ENCODE data around the gene GADD45B.

The GADD45B gene

DNA sequence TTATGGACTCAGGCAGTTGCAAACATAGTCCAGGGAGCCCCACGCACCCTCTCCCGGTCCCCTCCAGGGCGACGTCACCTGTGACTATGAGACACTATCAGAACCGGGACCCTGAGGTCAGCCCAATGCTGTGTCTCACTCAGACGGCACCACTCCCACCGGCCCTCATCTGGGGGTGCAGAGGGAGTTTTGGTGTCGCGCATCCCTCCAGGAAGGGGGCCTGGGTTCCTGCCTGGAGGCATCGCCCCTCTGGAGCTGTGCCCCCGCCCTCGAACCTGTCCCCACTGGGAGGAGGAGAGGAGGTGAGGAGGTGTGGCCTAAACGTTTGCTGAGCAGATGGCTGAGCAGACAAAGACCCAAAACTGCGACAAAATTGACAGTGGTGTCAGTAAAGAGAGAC, 51.2 kb downstream of the GADD45B start:
- ChIA-PET POLR2A (interaction anchor here (0.5 kb wide), 1 partner anchor 51 kb away, joined by 3 read pairs; the partner anchor contains the start of gene GADD45B), CTCF (no interaction called here)
- TF ChIP-seq ZNF658 (tag by site-specific recombination; IDR thresholded peaks at IDR 0.05): no peak
- TF ChIP-seq ZNF112 (tag by site-specific recombination; IDR thresholded peaks at IDR 0.05): no peak
- TF ChIP-seq ZNF585B (tag by site-specific recombination; IDR thresholded peaks at IDR 0.05): no peak
- no peak for TF ChIP-seq ZNF335 (tag by site-specific recombination; conservative IDR thresholded peaks at IDR 0.05)
- TF ChIP-seq ZIC2 (tag by site-specific recombination; IDR thresholded peaks at IDR 0.05): no peak
- TF ChIP-seq SCRT1 (tag by site-specific recombination; IDR thresholded peaks at IDR 0.05; ENCODE audit: borderline replicate concordance): no peak
- Histone ChIP-seq H3K27ac (ENCODE audit: extremely low read depth, low read depth, low read length) (no peak overlapping the region), H3K9me3 (ENCODE audit: control insufficient read depth, insufficient read depth, low read depth, low read length) (no peaks in the 10 kb centered on the region), H3K36me3 (ENCODE audit: control insufficient read depth in 2 of 2, insufficient read depth in 1 of 2, low read length in 2 of 2) (no peaks in the 10 kb centered on the region), H3K4me1 (ENCODE audit: control insufficient read depth, insufficient read depth, low read length) (0 out of 2 replicates have a peak, but pooled peaks cover 4% of the 10 kb centered on the region), H3K4me3 (ENCODE audit: low read depth, low read length) (no peak overlapping the region)

DNA sequence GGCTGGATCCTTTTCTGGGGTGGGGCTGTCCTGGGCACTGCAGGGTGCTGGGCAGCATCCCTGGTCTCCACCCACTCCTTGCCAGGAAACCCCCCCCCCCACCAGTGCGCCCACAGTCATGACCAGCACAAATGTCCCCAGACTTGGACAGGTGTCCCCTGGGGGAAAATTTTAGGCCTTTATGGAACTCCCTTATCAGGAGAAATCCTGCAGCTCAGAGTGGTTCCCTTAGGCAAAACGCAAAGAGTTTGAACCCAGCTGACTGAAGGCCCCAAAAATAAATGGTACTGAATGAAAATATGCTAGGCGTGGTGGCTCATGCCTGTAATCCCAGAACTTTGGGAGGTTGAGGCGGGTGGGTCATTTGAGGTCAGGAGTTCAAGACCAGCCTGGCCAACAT, 51.8 kb downstream of the GADD45B start:
- TF ChIP-seq ZNF157 (tag by site-specific recombination; IDR thresholded peaks at IDR 0.05): no peak
- TF ChIP-seq, protein P1, sequence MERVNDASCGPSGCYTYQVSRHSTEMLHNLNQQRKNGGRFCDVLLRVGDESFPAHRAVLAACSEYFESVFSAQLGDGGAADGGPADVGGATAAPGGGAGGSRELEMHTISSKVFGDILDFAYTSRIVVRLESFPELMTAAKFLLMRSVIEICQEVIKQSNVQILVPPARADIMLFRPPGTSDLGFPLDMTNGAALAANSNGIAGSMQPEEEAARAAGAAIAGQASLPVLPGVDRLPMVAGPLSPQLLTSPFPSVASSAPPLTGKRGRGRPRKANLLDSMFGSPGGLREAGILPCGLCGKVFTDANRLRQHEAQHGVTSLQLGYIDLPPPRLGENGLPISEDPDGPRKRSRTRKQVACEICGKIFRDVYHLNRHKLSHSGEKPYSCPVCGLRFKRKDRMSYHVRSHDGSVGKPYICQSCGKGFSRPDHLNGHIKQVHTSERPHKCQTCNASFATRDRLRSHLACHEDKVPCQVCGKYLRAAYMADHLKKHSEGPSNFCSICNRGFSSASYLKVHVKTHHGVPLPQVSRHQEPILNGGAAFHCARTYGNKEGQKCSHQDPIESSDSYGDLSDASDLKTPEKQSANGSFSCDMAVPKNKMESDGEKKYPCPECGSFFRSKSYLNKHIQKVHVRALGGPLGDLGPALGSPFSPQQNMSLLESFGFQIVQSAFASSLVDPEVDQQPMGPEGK (tag by site-specific recombination; IDR thresholded peaks at IDR 0.05): 0 out of 2 replicates have a peak, but pooled peaks have one; percentile 11
- TF ChIP-seq, protein P2, sequence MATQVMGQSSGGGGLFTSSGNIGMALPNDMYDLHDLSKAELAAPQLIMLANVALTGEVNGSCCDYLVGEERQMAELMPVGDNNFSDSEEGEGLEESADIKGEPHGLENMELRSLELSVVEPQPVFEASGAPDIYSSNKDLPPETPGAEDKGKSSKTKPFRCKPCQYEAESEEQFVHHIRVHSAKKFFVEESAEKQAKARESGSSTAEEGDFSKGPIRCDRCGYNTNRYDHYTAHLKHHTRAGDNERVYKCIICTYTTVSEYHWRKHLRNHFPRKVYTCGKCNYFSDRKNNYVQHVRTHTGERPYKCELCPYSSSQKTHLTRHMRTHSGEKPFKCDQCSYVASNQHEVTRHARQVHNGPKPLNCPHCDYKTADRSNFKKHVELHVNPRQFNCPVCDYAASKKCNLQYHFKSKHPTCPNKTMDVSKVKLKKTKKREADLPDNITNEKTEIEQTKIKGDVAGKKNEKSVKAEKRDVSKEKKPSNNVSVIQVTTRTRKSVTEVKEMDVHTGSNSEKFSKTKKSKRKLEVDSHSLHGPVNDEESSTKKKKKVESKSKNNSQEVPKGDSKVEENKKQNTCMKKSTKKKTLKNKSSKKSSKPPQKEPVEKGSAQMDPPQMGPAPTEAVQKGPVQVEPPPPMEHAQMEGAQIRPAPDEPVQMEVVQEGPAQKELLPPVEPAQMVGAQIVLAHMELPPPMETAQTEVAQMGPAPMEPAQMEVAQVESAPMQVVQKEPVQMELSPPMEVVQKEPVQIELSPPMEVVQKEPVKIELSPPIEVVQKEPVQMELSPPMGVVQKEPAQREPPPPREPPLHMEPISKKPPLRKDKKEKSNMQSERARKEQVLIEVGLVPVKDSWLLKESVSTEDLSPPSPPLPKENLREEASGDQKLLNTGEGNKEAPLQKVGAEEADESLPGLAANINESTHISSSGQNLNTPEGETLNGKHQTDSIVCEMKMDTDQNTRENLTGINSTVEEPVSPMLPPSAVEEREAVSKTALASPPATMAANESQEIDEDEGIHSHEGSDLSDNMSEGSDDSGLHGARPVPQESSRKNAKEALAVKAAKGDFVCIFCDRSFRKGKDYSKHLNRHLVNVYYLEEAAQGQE (tag by site-specific recombination; IDR thresholded peaks at IDR 0.05): no peak
- TF ChIP-seq ZNF266 (tag by site-specific recombination; IDR thresholded peaks at IDR 0.05; ENCODE audit: low read depth): no peak
- ChIA-PET CTCF (interaction anchor here (0.6 to 0.7 kb wide), 2 partner anchors 88 to 267 kb away, joined by 3 to 5 read pairs; no protein-coding TSS in a partner anchor), POLR2A (interaction anchor here (3.8 kb wide), 1 partner anchor 51 kb away, joined by 62 read pairs; the partner anchor contains the start of gene GADD45B)
- Histone ChIP-seq H3K36me3 (ENCODE audit: control insufficient read depth in 2 of 2, insufficient read depth in 1 of 2, low read length in 2 of 2) (no peaks in the 10 kb centered on the region), H3K4me3 (ENCODE audit: low read depth, low read length) (no peak overlapping the region), H3K4me1 (ENCODE audit: control insufficient read depth, insufficient read depth, low read length) (0 out of 2 replicates have a peak, but pooled peaks cover 4% of the 10 kb centered on the region), H3K27ac (ENCODE audit: extremely low read depth, low read depth, low read length) (no peak overlapping the region), H3K9me3 (ENCODE audit: control insufficient read depth, insufficient read depth, low read depth, low read length) (no peaks in the 10 kb centered on the region)

Measured in HEK293 (cell line).